SK-N-SH (cell line): ENCODE data around the gene TKT. TPM values are rescaled to one million over a fixed set of nuclear protein-coding genes. Genes with fewer than 3 reads are reported as not detected.

ENCODE experiments used
- CTCF ChIA-PET: fragments of 300-600, 350-600 bp; formaldehyde crosslinking; extraction: SDS; loops from one replicate; lab custom pipeline; 2021; lab: Yijun Ruan, JAX
- POLR2A ChIA-PET: fragments of 350-600 bp; sonication (Branson Sonifier 250); formaldehyde crosslinking; extraction: SDS; loops from one replicate; lab custom pipeline; 2020; ENCODE audit warnings: antibody characterized with exemption, inconsistent platforms; lab: Yijun Ruan, JAX
- DNase-seq: peaks from one replicate; pipeline ENCODE4 v3.0.0; 2012
- H2AFZ ChIP-seq: fragments of 200-600 bp; sonication (generic); 2 replicates; pipeline ENCODE4 v1.8.1; 2016; ENCODE audit warnings: antibody characterized with exemption, mild to moderate bottlenecking, low read depth
- H3F3A ChIP-seq: fragments of 200-600 bp; sonication (generic); replicated peaks from 2 replicates; pipeline ENCODE3; 2016; ENCODE audit warnings: antibody characterized with exemption, mild to moderate bottlenecking; ENCODE audit not compliant: insufficient read depth
- H3K27ac ChIP-seq, 2 experiments: fragments of 200-500 bp in 1 of 2; fragments of 200-600 bp in 1 of 2; sonication (Bioruptor generic) in 1 of 2; sonication (generic), shearing (Covaris generic) in 1 of 2; 2 replicates each; pipeline versions ENCODE4 v1.5.1 to v1.6.1; 2014 to 2016; ENCODE audit warnings: low read depth in 2 of 2, inconsistent platforms in 1 of 2, low read length in 1 of 2, mild to moderate bottlenecking in 1 of 2, mixed read lengths in 1 of 2
- H3K27me3 ChIP-seq: fragments of 200-600 bp; sonication (generic), shearing (Covaris generic); 2 replicates; pipeline ENCODE4 v1.6.1; 2016; ENCODE audit warnings: mixed run types; ENCODE audit not compliant: insufficient read depth
- H3K36me3 ChIP-seq, 2 experiments: fragments of 200-500 bp in 1 of 2; fragments of 200-600 bp in 1 of 2; sonication (Bioruptor generic) in 1 of 2; sonication (generic) in 1 of 2; replicated peaks in 1 of 2; 2 replicates each; pipeline versions ENCODE3 to v1.5.1; 2014 to 2016; ENCODE audit warnings: low read length in 1 of 2, mild to moderate bottlenecking in 1 of 2; ENCODE audit not compliant: insufficient read depth in 2 of 2, control insufficient read depth in 1 of 2
- H3K4me1 ChIP-seq, 2 experiments: fragments of 200-500 bp in 1 of 2; fragments of 200-600 bp in 1 of 2; sonication (Bioruptor generic) in 1 of 2; sonication (generic), shearing (Covaris generic) in 1 of 2; 2 replicates each; pipeline versions ENCODE4 v1.5.1 to v1.6.1; 2014 to 2016; ENCODE audit warnings: low read depth in 1 of 2, low read length in 1 of 2, mixed run types in 1 of 2; ENCODE audit not compliant: insufficient read depth in 2 of 2, control insufficient read depth in 1 of 2
- H3K4me2 ChIP-seq: fragments of 200-600 bp; sonication (generic), shearing (Covaris generic); 2 replicates; pipeline ENCODE4 v1.6.1; 2017; ENCODE audit warnings: mixed run types
- H3K4me3 ChIP-seq, 2 experiments: fragments of 200-500 bp in 1 of 2; fragments of 200-600 bp in 1 of 2; sonication (Bioruptor generic) in 1 of 2; sonication (generic), shearing (Covaris generic) in 1 of 2; 2 replicates each; pipeline versions ENCODE4 v1.5.1 to v1.8.1; 2014 to 2016; ENCODE audit warnings: low read depth in 2 of 2, inconsistent platforms in 1 of 2, low read length in 1 of 2, mild to moderate bottlenecking in 1 of 2, mixed read lengths in 1 of 2, moderate library complexity in 1 of 2
- H3K79me2 ChIP-seq: fragments of 200-600 bp; sonication (generic); 2 replicates; pipeline ENCODE4 v1.8.1; 2017; ENCODE audit warnings: mild to moderate bottlenecking; ENCODE audit not compliant: insufficient read depth
- H3K9ac ChIP-seq: fragments of 200-600 bp; sonication (generic); 2 replicates; pipeline ENCODE4 v1.6.1; 2017; ENCODE audit warnings: mixed run types
- H3K9me2 ChIP-seq: fragments of 200-600 bp; sonication (generic); 2 replicates; pipeline ENCODE4 v1.6.1; 2017; ENCODE audit warnings: mixed run types
- H3K9me3 ChIP-seq: fragments of 200-600 bp; sonication (generic); 2 replicates; pipeline ENCODE4 v1.6.1; 2017; ENCODE audit warnings: mixed run types, mild to moderate bottlenecking, moderate library complexity
- H4K20me1 ChIP-seq: fragments of 200-600 bp; sonication (generic); 2 replicates; pipeline ENCODE4 v1.6.1; 2017; ENCODE audit warnings: mild to moderate bottlenecking, mixed run types; ENCODE audit not compliant: insufficient read depth
- CTCF ChIP-seq: fragments of 200-600 bp; sonication (generic); IDR thresholded peaks from 2 replicates; pipeline ENCODE4 v1.6.1; 2017; ENCODE audit warnings: antibody characterized with exemption, mild to moderate bottlenecking, moderate library complexity
- EZH2phosphoT487 ChIP-seq: fragments of 200-600 bp; sonication (generic); IDR thresholded peaks from 2 replicates; pipeline ENCODE4 v1.6.1; 2017; ENCODE audit warnings: low read depth, mixed run types, mild to moderate bottlenecking, antibody characterized with exemption, moderate library complexity, borderline replicate concordance
- FOXM1 ChIP-seq: IDR thresholded peaks from 2 replicates; pipeline ENCODE4 v1.4.0; 2012; ENCODE audit warnings: low read depth, mild to moderate bottlenecking
- GABPA ChIP-seq: IDR thresholded peaks from 2 replicates; pipeline ENCODE4 v1.4.0; 2012; ENCODE audit warnings: low read depth, mild to moderate bottlenecking
- GATA2 ChIP-seq: sonication (generic); formaldehyde crosslinking; IDR thresholded peaks from 2 replicates; pipeline ENCODE4 v1.5.0; 2020; ENCODE audit warnings: mild to moderate bottlenecking, missing genetic modification reagents
- JUND ChIP-seq: IDR thresholded peaks from 2 replicates; pipeline ENCODE4 v1.4.0; 2012
- MAX ChIP-seq: IDR thresholded peaks from 2 replicates; pipeline ENCODE4 v1.4.0; 2012; ENCODE audit warnings: low read depth
- MEF2A ChIP-seq: IDR thresholded peaks from 2 replicates; pipeline ENCODE4 v1.4.0; 2012; ENCODE audit warnings: low read depth, borderline replicate concordance
- MXI1 ChIP-seq: IDR thresholded peaks from 2 replicates; pipeline ENCODE4 v1.6.1; 2012; ENCODE audit warnings: mild to moderate bottlenecking, low read depth, low read length, improper control_type of control experiment
- RAD21 ChIP-seq: IDR thresholded peaks from 2 replicates; pipeline ENCODE4 v1.6.1; 2012; ENCODE audit warnings: mild to moderate bottlenecking, low read length
- REST ChIP-seq: IDR thresholded peaks from 2 replicates; pipeline ENCODE4 v1.6.1; 2012; ENCODE audit warnings: mild to moderate bottlenecking, low read depth, low read length, moderate library complexity
- RFX5 ChIP-seq: IDR thresholded peaks from 2 replicates; pipeline ENCODE4 v1.6.1; 2012; ENCODE audit warnings: mild to moderate bottlenecking, improper control_type of control experiment, low read length
- RXRA ChIP-seq: IDR thresholded peaks from 2 replicates; pipeline ENCODE4 v1.4.0; 2012; ENCODE audit warnings: low read depth, mild to moderate bottlenecking, borderline replicate concordance
- SIN3A ChIP-seq: IDR thresholded peaks from 2 replicates; pipeline ENCODE4 v1.6.1; 2012; ENCODE audit warnings: low read depth, mild to moderate bottlenecking, low read length, moderate library complexity, borderline replicate concordance
- TAF1 ChIP-seq: IDR thresholded peaks from 2 replicates; pipeline ENCODE4 v1.6.1; 2012; ENCODE audit warnings: low read depth, mild to moderate bottlenecking, low read length, moderate library complexity, borderline replicate concordance
- TCF12 ChIP-seq: IDR thresholded peaks from 2 replicates; pipeline ENCODE4 v1.4.0; 2012
- TEAD4 ChIP-seq: IDR thresholded peaks from 2 replicates; pipeline ENCODE4 v1.4.0; 2012; ENCODE audit warnings: mild to moderate bottlenecking, borderline replicate concordance; ENCODE audit not compliant: insufficient read depth
- USF2 ChIP-seq: fragments of 150-350 bp; IDR thresholded peaks from 2 replicates; pipeline ENCODE4 v1.6.1; 2017; ENCODE audit warnings: antibody characterized with exemption, low read length, low read depth, borderline replicate concordance
- YY1 ChIP-seq: IDR thresholded peaks from 2 replicates; pipeline ENCODE4 v1.4.0; 2012; ENCODE audit warnings: low read depth, mild to moderate bottlenecking
- WGBS: methylation state at CpG from one replicate; pipeline ENCODE4 v1.1.6; 2017; ENCODE audit warnings: low lambda C conversion rate; 5-methylcytosine and 5-hydroxymethylcytosine counted together
- polyA plus RNA-seq, 3 experiments: library from polyadenylated mRNA; depleted of rRNA; stranded (reverse); fragments of >200 nt; gene quantifications; 2 replicates each; pipeline ENCODE4 v1.2.3, GENCODE V29; 2012

Gene TKT
- polyA plus RNA-seq, 1 of the 3 experiments (the other 2 are of a cell fraction), result 144 TPM

GRCh38 chr3:53278667-53279066 is 22.8 kb upstream of the TKT start:
- Histone ChIP-seq H4K20me1 (no peaks in the 10 kb centered on the region), H3K9me2 (no peaks in the 10 kb centered on the region), H2AFZ (no peak overlapping the region), H3K36me3 (peaks cover 7 to 13% of the 10 kb centered on the region in 2 experiments), H3K4me1 (no peaks in the 10 kb centered on the region), H3K79me2 (no peaks in the 10 kb centered on the region), H3K27ac (no peak overlapping the region), H3K27me3 (no peaks in the 10 kb centered on the region), H3K9me3 (no peaks in the 10 kb centered on the region), H3K4me2 (no peak overlapping the region), H3F3A (no peaks in the 10 kb centered on the region), H3K9ac (no peak overlapping the region), H3K4me3 (no peak overlapping the region)
- TF ChIP-seq MAX, result no peak
- no peak for TF ChIP-seq JUND
- no peak for TF ChIP-seq FOXM1
- TF ChIP-seq RXRA, result no peak
- no peak for TF ChIP-seq USF2
- no peak for TF ChIP-seq TAF1
- TF ChIP-seq SIN3A, result no peak
- no peak for TF ChIP-seq MXI1
- no peak for TF ChIP-seq TCF12
- WGBS, result 95% methylated on average over 4 of the region's 4 CpGs
- DNase-seq, result no peak
- ChIA-PET POLR2A (no interaction called here), CTCF (no interaction called here)

GRCh38 chr3:53274938-53275605 is 19.2 kb upstream of the TKT start:
- Histone ChIP-seq H3K9me2 (no peaks in the 10 kb centered on the region), H2AFZ (no peak overlapping the region), H3K9ac (no peak overlapping the region), H3K9me3 (no peaks in the 10 kb centered on the region), H3K27me3 (no peaks in the 10 kb centered on the region), H3K4me1 (peaks cover 4 to 10% of the 10 kb centered on the region in 2 experiments; a peak in 3 of 4 replicates), H3K4me2 (no peak overlapping the region), H3K36me3 (no peaks in the 10 kb centered on the region), H3F3A (peaks cover 6% of the 10 kb centered on the region), H3K4me3 (no peak overlapping the region), H4K20me1 (no peaks in the 10 kb centered on the region), H3K79me2 (no peaks in the 10 kb centered on the region), H3K27ac (no peak overlapping the region)
- POLR2A ChIA-PET, result no interaction called here
- WGBS, result 66% methylated on average over 5 of the region's 5 CpGs
- CTCF ChIA-PET, result interaction anchor here (1.0 kb wide), 1 partner anchor 62 kb away, joined by 3 read pairs; no protein-coding TSS in a partner anchor
- no peak for DNase-seq
- TF ChIP-seq RFX5, result no peak
- no peak for TF ChIP-seq GATA2
- TF ChIP-seq USF2, result no peak
- no peak for TF ChIP-seq TEAD4
- no peak for TF ChIP-seq EZH2phosphoT487
- TF ChIP-seq SIN3A, result no peak
- no peak for TF ChIP-seq JUND
- TF ChIP-seq REST, result no peak
- TF ChIP-seq MXI1, result no peak
- no peak for TF ChIP-seq RXRA
- no peak for TF ChIP-seq RAD21
- no peak for TF ChIP-seq GABPA
- TF ChIP-seq YY1, result no peak
- no peak for TF ChIP-seq CTCF
- TF ChIP-seq MEF2A, result no peak
